Adrenal gland (tissue), 12 donors: ENCODE measurements around the gene NLRC5. TPM values are rescaled to one million over a fixed set of nuclear protein-coding genes. Genes with fewer than 3 reads are reported as not detected.
"Not testable (repeated sequence)": the region's sequence is repeated elsewhere in the genome, so short reads cannot be mapped to it uniquely, and the experiment has no call there.

Experiments
- DNase-seq, 7 donors: peaks; one replicate each; pipeline ENCODE4 v3.0.0-alpha.2; 2019 to 2020
- H3K27ac ChIP-seq, 5 donors: fragments of 200-600 bp; sonication (generic) in 4 of 5; 1 replicate in 3 of 5; 2 replicates in 2 of 5; pipeline versions ENCODE4 v1.5.1 to v1.8.0; 2016 to 2020; ENCODE audit warnings: mild to moderate bottlenecking in 1 of 5
- H3K27me3 ChIP-seq: fragments of 200-600 bp; 2 replicates; pipeline ENCODE4 v1.8.0; 2021
- H3K36me3 ChIP-seq, 2 donors: fragments of 200-600 bp; replicated peaks in 1 of 2; 1 replicate in 1 of 2; 2 replicates in 1 of 2; pipeline versions ENCODE4 v1.5.1 to v1.8.0; 2018 to 2022
- H3K4me1 ChIP-seq, 2 donors: fragments of 200-600 bp; replicated peaks in 1 of 2; 1 replicate in 1 of 2; 2 replicates in 1 of 2; pipeline versions ENCODE4 v1.5.1 to v1.8.0; 2018 to 2021
- H3K4me3 ChIP-seq, 4 donors: fragments of 200-600 bp; sonication (generic) in 3 of 4; one replicate each; pipeline ENCODE4 v1.5.1; 2016 to 2018
- H3K9me3 ChIP-seq, 3 donors: fragments of 200-600 bp; sonication (generic) in 1 of 3; replicated peaks in 1 of 3; 1 replicate in 2 of 3; 2 replicates in 1 of 3; pipeline versions ENCODE4 v1.5.1 to v1.8.0; 2016 to 2021
- CTCF ChIP-seq, 6 experiments: fragments of 450-650 bp in 4 of 6; fragments of 200-600 bp in 2 of 6; sonication (generic) in 1 of 6; IDR thresholded peaks; 1 replicate in 5 of 6; 2 replicates in 1 of 6; pipeline versions ENCODE4 v1.5.1 to v1.8.0; 2016 to 2021; ENCODE audit warnings: antibody characterized with exemption in 6 of 6, mild to moderate bottlenecking in 2 of 6, moderate library complexity in 1 of 6
- POLR2A ChIP-seq, 2 donors: fragments of 450-650 bp; IDR thresholded peaks; one replicate each; pipeline ENCODE4 v1.6.1; 2017; ENCODE audit warnings: antibody characterized with exemption in 2 of 2, mild to moderate bottlenecking in 2 of 2, moderate library complexity in 1 of 2
- WGBS, 4 donors: extraction: QIAGEN DNeasy Blood & Tissue Kit in 2 of 4; methylation state at CpG; one replicate each; pipeline versions ENCODE4 v1.1.5 to v1.1.7; 2013 to 2017; 5-methylcytosine and 5-hydroxymethylcytosine counted together
- intact Hi-C, 2 donors: fragments of 100-400 bp; cut with DNase I; formaldehyde crosslinking; loops; one replicate each; pipeline versions ENCODE4 v1.14.1 to v1.15.0; 2022 to 2023
- polyA plus RNA-seq, 3 donors: library from polyadenylated mRNA; stranded (reverse); fragments of 200-250 nt in 2 of 3; fragments of 350-450 nt in 1 of 3; fragmentation: Illumina TruSeq in 1 of 3; extraction: RNeasy Lipid Tissue Mini Kit (QIAGEN cat#74804) in 1 of 3; gene quantifications; one replicate each; pipeline ENCODE4 v1.2.3, GENCODE V29; 2013 to 2014
- total RNA-seq, 9 donors: library from RNA; depleted of rRNA in 4 of 9; stranded (reverse); fragments of >200 nt in 4 of 9; fragments of 120-200 nt in 1 of 9; fragmentation: NEBNext Ultra II Directional in 1 of 9; extraction: Animal tissue kit (Norgen Biotek cat#: 25700) in 1 of 9; gene quantifications; one replicate each; pipeline versions ENCODE4 v1.1.0 to v1.2.4, GENCODE V29; 2013 to 2023
- donor health status: healthy with polysubstance abuse.
- donor health status: Bipolar disorder and iron deficiency.
- donor health status: DM: yes; HTN: yes; CAD: no.
- donor health status: DM: no; HTN: no; CAD: no.
- donor health status: DM: no; HTN: no; CAD: no.
- donor health status: DM: yes; HTN: yes; CAD: no.

The NLRC5 gene
- total and polyA plus RNA-seq, 12 donors, result 6.0 to 89.0 (median 26.6) TPM

GRCh38 chr16:57108432-57108831, 119.1 kb downstream of the NLRC5 start:
- TF ChIP-seq CTCF (IDR thresholded peaks at IDR 0.05), result no peak
- TF ChIP-seq POLR2A (IDR thresholded peaks at IDR 0.05), result no peak
- no peak for DNase-seq
- WGBS, 4 donors, result 41 to 64% (median 56%) methylated on average over 1 of the region's 1 CpG
- intact Hi-C loops, result loop anchor here in 1 of 2 donors (10.0 kb wide), 1 partner anchor 306 kb away; no protein-coding TSS in a partner anchor
- no peaks in the 10 kb centered on the region for H3K9me3 ChIP-seq
- no peak overlapping the region for H3K4me3 ChIP-seq
- peaks cover 0 to 14% of the 10 kb centered on the region in 2 donors for H3K4me1 ChIP-seq
- no peak overlapping the region for H3K27ac ChIP-seq
- H3K36me3 ChIP-seq, result peaks cover 0 to 3% of the 10 kb centered on the region in 2 donors
- no peaks in the 10 kb centered on the region for H3K27me3 ChIP-seq

GRCh38 chr16:57109259-57110105, 120.1 kb downstream of the NLRC5 start:
- H3K4me1 ChIP-seq, result peaks cover 0 to 14% of the 10 kb centered on the region in 2 donors
- not testable (repeated sequence) for H3K27ac ChIP-seq, H3K36me3 ChIP-seq, DNase-seq, H3K27me3 ChIP-seq, H3K9me3 ChIP-seq, H3K4me3 ChIP-seq
- intact Hi-C loops, result loop anchor here in 1 of 2 donors (10.0 kb wide), 1 partner anchor 305 kb away; no protein-coding TSS in a partner anchor
- 75 to 77% (median 76%) methylated on average over 10 of the region's 10 CpGs for WGBS, 4 donors

- Histone ChIP-seq H3K9me3 (no peaks in the 10 kb centered on the region), H3K4me1 (peaks cover 0 to 21% of the 10 kb centered on the region in 2 donors), H3K27ac (no peak overlapping the region), H3K4me3 (no peak overlapping the region), H3K36me3 (peaks cover 0 to 3% of the 10 kb centered on the region in 2 donors), H3K27me3 (no peaks in the 10 kb centered on the region)
- no peak for DNase-seq
- 92 to 97% (median 96%) methylated on average over 4 of the region's 4 CpGs for WGBS, 4 donors
- intact Hi-C loops, result no loop called here
- no peak for TF ChIP-seq CTCF (IDR thresholded peaks at IDR 0.05)
- no peak for TF ChIP-seq POLR2A (IDR thresholded peaks at IDR 0.05)
These were observed 121.6 kb downstream of the NLRC5 start for GRCh38 chr16:57110937-57111336.

- H3K4me1 ChIP-seq, result peaks cover 0 to 21% of the 10 kb centered on the region in 2 donors
- H3K27me3 ChIP-seq, result no peaks in the 10 kb centered on the region
- H3K27ac ChIP-seq, result no peak overlapping the region
- DNase-seq, result no peak
- H3K9me3 ChIP-seq, result no peaks in the 10 kb centered on the region
- H3K36me3 ChIP-seq, result peaks cover 0 to 3% of the 10 kb centered on the region in 2 donors
- 90 to 95% (median 92%) methylated on average over 2 of the region's 2 CpGs for WGBS, 4 donors
- intact Hi-C loops, result no loop called here
- TF ChIP-seq POLR2A (IDR thresholded peaks at IDR 0.05) (no peak), CTCF (IDR thresholded peaks at IDR 0.05) (no peak)
- H3K4me3 ChIP-seq, result no peak overlapping the region
These were observed 122.1 kb downstream of the NLRC5 start for GRCh38 chr16:57111420-57111819.
